NCI-H1105 treated with DMSO at 0.1 percent for 48 hours (cell line): ENCODE results near the gene SPIN1.

Experiments
- DNase-seq: peaks from one replicate; lab custom pipeline; 2025; lab: John Stamatoyannopoulos, UW

The SPIN1 gene

GRCh38 chr9:88436379-88436778 lies 48.1 kb downstream of the SPIN1 start:
- no peak for DNase-seq

GRCh38 chr9:88437210-88438146 lies 49.2 kb downstream of the SPIN1 start:
- no peak for DNase-seq

GRCh38 chr9:88438811-88439210 lies 50.6 kb downstream of the SPIN1 start:
- no peak for DNase-seq

- no peak for DNase-seq
Measured at GRCh38 chr9:88441301-88442007, 53.2 kb downstream of the SPIN1 start.

GRCh38 chr9:88443480-88444113 lies 55.4 kb downstream of the SPIN1 start:
- no peak for DNase-seq

- no peak for DNase-seq
Measured at GRCh38 chr9:88446728-88447127, 58.5 kb downstream of the SPIN1 start.

GRCh38 chr9:88447431-88447830 lies 59.2 kb downstream of the SPIN1 start:
- no peak for DNase-seq

GRCh38 chr9:88451160-88451559 lies 62.9 kb downstream of the SPIN1 start:
- DNase-seq = no peak

- no peak for DNase-seq
Measured at GRCh38 chr9:88458716-88459465, 70.6 kb downstream of the SPIN1 start.

- no peak for DNase-seq
Measured at GRCh38 chr9:88460587-88461332, 72.5 kb downstream of the SPIN1 start.

- DNase-seq = no peak
Measured at GRCh38 chr9:88462191-88462590, 73.9 kb downstream of the SPIN1 start.

- DNase-seq = no peak
Measured at GRCh38 chr9:88464851-88465250, 76.6 kb downstream of the SPIN1 start.

- DNase-seq = no peak
Measured at GRCh38 chr9:88468226-88468625, 80.0 kb downstream of the SPIN1 start.

- DNase-seq = no peak
Measured at GRCh38 chr9:88476491-88477271, 88.4 kb downstream of the SPIN1 start.

GRCh38 chr9:88477300-88477751 lies 89.1 kb downstream of the SPIN1 start:
- DNase-seq = no peak

- DNase-seq = no peak
Measured at GRCh38 chr9:88478246-88478645, 90.0 kb downstream of the SPIN1 start.

- no peak for DNase-seq
Measured at GRCh38 chr9:88481933-88482332, 93.7 kb downstream of the SPIN1 start.

- DNase-seq = no peak
Measured at GRCh38 chr9:88488166-88488565, 99.9 kb downstream of the SPIN1 start.

GRCh38 chr9:88494983-88495721 lies 106.9 kb downstream of the SPIN1 start:
- DNase-seq = no peak

- no peak for DNase-seq
Measured at GRCh38 chr9:88497224-88497623, 109.0 kb downstream of the SPIN1 start.
